ENCODE measurements around the gene ADAMTS9.

Gene ADAMTS9

GRCh38 chr3:64684715-64685261, 3.0 kb downstream of the ADAMTS9 start:
- no peak for FAIRE-seq

DNA sequence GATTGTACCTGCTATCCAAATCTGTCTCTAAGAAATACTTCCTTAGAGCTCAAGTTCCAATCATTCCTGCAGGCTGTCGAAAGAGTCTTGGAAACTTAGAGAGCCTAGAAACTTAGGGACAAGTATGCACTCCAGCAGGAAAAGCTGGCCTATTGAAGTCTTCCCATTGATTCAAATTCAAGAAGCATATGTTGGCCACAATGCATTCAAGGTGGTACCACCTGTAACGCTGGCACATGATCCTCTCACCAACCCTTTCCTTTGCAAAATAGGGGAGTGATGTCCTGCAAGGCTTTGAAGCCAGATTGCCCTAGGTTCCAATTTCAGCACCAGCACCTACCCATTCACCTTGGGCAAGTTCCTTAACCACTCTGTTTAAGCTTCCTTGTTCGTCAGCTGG, 6.0 kb downstream of the ADAMTS9 start:
- no peak for FAIRE-seq

- no peak for FAIRE-seq
Observed at GRCh38 chr3:64681015-64681414, 6.8 kb downstream of the ADAMTS9 start.

GRCh38 chr3:64680334-64680733, 7.5 kb downstream of the ADAMTS9 start:
- no peak for FAIRE-seq

- no peak for FAIRE-seq
Observed at GRCh38 chr3:64677961-64678716, 9.7 kb downstream of the ADAMTS9 start.

GRCh38 chr3:64676831-64677230, 11.0 kb downstream of the ADAMTS9 start:
- FAIRE-seq = no peak

DNA sequence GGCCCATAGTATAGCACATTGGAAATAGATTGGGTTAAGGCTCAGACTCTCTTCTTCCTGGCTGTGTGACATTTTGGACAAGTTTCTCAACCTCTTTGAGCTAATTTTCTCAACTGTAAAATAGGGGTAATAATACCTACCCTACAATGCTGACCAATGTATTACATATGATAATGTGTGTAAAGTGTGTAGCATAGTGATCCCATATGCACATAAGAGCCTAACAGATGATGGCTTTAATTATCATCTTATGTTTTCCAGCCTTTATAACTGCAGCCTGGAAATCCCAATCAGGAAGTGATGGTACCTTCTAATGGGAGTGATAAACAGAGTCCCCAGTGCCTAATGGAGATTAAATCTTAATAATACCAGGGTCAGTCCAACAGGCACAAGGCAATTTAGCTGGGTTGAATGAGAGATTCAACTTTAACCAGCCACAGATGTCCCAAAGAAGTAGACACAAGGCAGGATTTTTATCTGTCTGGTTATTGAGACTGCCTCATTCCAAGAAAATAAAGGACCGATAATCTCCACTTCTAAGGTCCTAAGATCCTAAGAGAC, 12.0 kb downstream of the ADAMTS9 start:
- no peak for FAIRE-seq

- no peak for FAIRE-seq
Observed at GRCh38 chr3:64674591-64675076, 13.2 kb downstream of the ADAMTS9 start.

DNA sequence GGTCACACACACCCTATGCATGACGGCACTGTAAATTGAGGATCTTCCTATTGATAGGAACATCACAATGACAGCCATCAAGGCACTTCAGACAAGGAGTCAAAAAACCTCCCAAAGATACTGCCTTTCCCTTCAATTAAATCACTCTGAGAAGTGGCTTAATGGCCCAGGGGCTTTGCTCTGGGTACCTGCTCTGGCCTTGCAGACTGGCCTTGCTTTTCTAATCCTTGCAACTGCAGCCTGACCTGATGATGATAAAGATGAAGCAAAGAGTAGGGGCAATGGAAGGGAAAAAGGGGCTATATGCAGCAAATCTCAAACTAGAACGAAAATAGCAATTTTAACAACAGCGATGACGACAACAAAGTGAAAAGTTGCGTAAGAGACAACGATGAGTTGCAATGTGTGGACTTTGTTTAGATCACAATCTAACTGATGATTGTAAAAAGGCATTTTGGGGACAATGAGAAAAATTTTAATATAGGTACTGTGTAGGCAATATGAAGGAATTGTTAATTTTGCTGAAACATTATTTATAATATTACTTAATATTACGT, 14.6 kb downstream of the ADAMTS9 start:
- FAIRE-seq = no peak

DNA sequence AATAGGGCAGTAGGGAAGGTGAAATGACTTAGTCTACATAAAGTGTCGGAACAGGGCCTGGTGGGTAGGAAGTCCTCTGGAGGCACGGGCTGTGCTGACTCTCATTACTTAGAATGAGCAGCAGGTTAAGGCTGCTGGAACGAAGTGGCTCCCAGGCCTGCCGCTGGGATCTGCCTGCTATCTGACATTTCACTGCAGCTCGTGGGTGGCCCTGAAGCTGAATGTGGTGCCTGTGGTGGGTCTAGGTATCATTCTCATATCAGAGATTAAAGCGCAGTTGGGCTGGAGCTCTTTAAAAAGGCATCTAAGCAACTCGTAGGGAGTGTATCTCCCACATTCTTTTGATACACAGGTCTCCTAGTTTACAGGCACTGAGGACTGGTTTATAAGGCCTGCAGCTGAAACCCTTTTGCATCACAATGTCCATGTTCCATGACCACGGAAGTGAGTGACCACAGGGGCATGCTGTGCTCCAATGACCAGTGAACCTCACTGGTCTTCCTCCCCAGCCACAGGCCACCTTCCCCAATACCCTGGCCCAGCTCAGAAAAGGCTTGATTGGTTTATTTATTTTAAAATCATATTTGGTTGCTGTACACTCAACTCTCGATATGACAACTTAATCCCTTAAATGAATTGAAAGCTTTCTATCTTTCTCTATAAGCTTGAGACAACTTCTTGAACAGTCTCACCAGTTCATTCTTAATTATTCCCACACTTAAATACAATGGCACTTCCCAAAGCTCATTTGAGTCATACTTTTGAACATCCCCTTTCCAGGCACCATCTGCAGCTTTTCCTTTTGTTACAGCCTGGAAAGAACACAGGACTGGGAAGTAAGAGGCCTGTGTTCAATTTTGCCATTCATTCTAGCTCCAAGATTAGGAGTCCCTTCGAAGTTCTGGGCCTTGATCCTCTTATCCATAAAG, 19.0 kb downstream of the ADAMTS9 start:
- FAIRE-seq = no peak

GRCh38 chr3:64667887-64668581, 19.8 kb downstream of the ADAMTS9 start:
- FAIRE-seq = no peak

DNA sequence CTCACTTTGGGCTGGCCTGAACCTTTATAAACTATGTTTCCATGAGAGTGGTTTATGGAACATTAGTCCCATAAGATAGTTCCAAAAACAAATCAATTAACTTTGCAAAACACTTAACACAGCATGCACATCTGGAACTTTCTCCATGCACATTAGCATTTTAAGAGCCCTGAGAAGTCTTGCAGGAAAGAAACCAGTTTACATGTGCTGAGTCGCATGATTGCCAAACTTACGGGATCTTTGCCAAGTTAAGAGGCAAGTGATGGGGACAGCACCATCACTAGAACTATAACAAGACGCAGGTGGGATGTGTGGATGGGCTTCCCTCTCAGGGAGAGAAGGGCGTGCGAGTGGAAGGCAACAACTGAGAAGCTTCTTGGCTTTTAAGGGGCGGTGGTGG, 20.7 kb downstream of the ADAMTS9 start:
- no peak for FAIRE-seq

- FAIRE-seq = no peak
Observed at GRCh38 chr3:64666171-64666588, 21.6 kb downstream of the ADAMTS9 start.

GRCh38 chr3:64664397-64664796, 23.4 kb downstream of the ADAMTS9 start:
- FAIRE-seq = no peak

GRCh38 chr3:64659617-64659978, 28.2 kb downstream of the ADAMTS9 start:
- FAIRE-seq = no peak

DNA sequence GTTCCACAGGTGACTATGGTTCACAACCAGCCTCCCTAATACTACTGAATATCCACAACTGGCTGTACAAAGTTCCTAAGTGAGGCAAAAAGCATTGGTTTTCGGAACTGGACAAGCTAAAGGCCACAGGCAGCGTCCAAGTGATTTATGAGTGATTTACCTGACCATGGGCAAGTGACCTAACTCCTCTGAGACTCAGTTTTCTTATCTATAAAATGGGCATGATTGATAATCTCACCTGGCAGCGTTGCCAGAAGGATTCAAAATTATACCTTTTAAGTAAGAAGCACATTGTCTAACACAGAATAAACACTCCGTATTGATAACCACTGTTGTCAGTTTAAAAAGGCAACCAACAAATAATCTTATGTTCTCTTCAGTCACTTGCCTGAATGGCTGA, 29.8 kb downstream of the ADAMTS9 start:
- no peak for FAIRE-seq

DNA sequence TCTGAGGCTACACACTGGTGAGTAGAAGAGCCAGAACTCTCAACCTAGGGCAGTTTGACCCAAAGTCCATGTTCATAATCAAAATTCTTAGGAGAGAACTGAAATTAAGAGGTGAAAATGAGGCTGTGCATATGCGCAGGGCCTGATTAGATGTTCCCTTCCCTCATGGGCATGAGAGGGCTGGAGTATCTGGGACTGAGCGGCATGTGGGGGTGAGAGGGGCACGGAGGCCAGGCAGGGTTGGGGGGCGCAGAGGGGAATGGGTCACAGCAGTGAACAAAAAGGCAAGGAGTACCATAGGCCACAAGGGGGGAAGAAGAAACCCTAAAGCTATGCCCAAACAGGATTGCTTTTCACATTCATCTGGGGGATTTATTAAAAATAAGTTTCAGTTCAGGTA, 31.3 kb downstream of the ADAMTS9 start:
- FAIRE-seq = no peak

GRCh38 chr3:64655160-64655559, 32.6 kb downstream of the ADAMTS9 start:
- FAIRE-seq = no peak

- no peak for FAIRE-seq
Observed at GRCh38 chr3:64654013-64654412, 33.8 kb downstream of the ADAMTS9 start.

- FAIRE-seq = no peak
Observed at GRCh38 chr3:64653101-64653500, 34.7 kb downstream of the ADAMTS9 start.

DNA sequence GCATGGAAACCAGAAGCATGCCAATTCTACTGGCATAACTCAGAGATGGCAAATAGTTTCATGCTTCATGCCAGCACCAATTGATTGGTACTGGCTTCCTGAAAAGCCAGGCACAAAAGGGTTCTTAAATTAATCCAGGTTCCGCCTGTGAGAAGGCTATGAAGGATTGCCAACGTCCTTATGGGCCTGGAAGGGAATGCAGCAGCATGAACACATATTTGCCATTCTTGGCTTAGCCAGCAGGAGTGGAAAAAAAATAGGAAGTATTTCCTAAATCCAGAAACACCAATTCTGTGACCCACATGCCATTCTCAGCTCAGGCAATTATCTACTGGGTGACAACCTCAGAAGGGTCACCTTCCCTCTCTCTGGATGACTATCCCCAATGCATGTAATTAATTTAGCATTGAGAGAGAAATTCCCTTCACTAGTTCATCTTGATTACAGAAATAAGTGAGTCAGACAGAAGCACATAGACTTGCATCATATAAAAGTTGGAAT, 36.0 kb downstream of the ADAMTS9 start:
- FAIRE-seq = no peak

DNA sequence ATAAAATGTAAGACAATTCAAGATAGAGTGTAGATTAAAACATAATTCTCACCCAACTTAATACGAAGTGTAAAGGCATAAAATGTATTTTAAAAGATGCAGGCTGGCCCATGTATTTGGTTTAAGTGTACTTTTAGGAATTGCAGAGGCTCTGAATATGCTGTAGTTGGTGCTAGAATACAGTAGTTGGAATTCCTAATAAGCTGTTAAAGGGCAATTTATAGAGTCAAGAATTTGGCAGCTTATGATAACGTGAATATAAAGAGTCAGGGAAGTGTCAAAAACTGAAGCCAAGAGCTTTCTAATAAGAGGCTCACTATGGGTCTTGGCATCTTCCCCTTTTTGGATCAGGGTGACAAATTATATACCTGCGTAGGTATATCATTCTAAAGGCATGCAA, 36.5 kb downstream of the ADAMTS9 start:
- no peak for FAIRE-seq
